Skin epidermis (tissue), 12 donors: ENCODE results near the gene CFTR.

Experiments used
- H3K27ac ChIP-seq, 21 experiments: fragments of 200-600 bp; sonication (generic) in 11 of 21; one replicate each; pipeline ENCODE4 v1.5.0; 2020; ENCODE audit warnings: mild to moderate bottlenecking in 3 of 21, inconsistent platforms in 2 of 21, moderate library complexity in 2 of 21
- H3K4me3 ChIP-seq, 7 experiments: fragments of 200-600 bp; sonication (generic) in 2 of 7; one replicate each; pipeline ENCODE4 v1.5.0; 2020; ENCODE audit warnings: inconsistent platforms in 2 of 7, mild to moderate bottlenecking in 2 of 7, moderate library complexity in 1 of 7

The CFTR gene

DNA sequence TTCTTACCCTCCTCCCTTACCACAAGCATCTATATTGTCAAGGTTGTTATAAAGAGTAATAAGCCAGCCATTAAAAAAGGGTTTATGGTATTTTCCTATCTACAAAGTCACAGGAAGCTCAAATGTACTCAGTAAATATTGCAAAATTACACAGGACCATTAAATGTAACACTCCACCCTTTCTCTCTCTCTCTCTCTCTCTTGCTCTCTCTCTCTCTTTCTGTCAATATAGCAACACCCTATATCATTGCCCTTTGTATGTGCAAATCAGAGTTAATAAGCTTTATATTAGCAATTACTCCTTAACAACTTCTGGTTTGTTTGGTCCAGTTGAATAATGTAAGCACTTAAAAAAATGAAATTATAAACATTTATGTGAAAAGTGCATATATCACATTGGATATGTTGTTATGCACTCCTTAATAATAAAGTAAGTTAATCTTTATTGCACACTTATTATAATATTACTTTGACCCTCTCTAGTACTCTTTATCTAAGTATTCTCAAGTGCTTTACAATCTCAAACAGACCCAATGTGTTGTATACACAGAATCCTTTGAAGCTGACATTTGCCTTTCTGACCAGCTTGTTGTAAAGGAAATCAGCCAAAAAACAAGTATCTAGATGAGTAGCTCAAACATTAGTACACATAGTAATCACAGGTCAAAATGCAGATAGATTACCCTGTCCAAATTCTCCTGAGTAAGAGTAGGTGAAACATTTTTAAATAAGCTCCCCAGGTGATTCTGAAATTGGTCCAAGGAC, 93.2 kb downstream of the CFTR start:
- Histone ChIP-seq H3K4me3 (no peak overlapping the region), H3K27ac (no peak overlapping the region)

DNA sequence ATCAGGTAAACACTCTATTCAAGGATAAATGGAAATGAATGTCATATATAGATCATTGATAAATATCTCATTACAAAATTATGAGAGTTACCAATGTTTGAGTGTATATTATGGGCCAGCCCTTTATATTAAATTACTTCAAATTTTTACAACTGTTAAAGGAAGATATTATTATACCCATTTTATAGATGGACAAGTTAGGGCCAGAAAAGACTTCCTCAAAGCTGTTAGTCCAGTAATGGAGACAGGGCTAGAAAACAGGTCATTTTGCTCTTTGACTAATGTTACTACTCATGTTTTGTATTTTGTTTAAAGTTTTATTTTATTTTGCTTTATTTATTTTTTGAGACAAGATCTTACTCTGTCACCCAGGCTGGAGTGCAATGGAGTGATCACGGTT, 101.6 kb downstream of the CFTR start:
- no peak overlapping the region for H3K27ac ChIP-seq
- no peak overlapping the region for H3K4me3 ChIP-seq

DNA sequence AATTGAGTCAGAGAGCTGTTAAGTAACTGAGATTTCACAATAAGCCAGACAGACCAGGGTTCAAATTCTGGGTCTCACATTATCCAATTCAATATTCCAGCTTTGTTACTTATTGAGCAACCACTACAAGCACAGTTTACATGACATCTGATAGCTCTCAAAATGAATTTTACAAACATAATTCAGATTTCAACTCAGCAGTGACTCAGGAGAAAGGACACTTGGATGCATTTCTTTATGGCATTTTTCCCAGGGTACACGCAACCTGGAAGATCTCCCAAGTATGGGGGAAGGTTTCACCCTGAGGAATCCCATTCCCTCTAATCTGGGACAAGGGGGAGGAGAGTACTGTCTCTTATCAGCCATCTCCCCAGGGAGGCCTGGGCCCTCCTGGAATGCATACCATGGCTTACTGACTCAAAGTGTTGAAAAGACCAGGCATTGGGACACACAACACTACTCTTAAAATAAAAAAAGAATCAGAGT, 102.4 kb downstream of the CFTR start:
- no peak overlapping the region for H3K27ac ChIP-seq
- no peak overlapping the region for H3K4me3 ChIP-seq

DNA sequence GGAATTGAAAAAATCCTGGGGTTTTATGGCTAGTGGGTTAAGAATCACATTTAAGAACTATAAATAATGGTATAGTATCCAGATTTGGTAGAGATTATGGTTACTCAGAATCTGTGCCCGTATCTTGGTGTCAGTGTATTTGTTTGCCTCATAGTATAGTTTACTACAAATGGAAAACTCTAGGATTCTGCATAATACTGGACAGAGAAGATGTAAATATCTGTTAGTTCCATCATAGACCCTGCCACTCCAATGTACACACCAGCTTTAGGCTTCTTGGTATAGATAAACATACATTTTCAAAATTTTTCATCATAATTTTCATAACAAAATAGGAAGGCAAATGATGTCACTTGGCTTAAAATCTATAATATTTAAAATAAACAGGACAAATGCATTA, 108.1 kb downstream of the CFTR start:
- Histone ChIP-seq H3K27ac (no peak overlapping the region), H3K4me3 (no peak overlapping the region)

DNA sequence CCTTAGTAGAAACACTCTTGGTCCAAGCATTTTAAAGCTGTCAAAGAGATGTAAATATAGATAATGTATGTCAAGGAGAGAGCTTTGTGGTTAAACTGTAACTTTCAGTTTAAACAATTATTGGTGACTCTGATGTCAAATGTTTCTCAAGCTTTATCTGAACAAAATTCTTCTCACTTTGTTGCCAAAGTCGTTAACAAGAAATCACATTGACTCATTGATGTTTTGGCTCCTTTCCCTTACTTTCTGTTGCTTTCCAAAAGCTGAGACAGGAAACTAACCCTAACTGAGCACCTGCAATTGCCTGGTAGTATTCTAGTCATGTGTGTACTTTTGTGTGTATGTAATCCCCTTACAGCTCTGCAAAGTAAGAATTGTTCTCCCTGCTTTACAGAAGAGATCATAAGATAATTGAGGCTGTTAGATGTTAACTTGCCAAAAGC, 108.5 kb downstream of the CFTR start:
- Histone ChIP-seq H3K27ac (no peak overlapping the region), H3K4me3 (no peak overlapping the region)

DNA sequence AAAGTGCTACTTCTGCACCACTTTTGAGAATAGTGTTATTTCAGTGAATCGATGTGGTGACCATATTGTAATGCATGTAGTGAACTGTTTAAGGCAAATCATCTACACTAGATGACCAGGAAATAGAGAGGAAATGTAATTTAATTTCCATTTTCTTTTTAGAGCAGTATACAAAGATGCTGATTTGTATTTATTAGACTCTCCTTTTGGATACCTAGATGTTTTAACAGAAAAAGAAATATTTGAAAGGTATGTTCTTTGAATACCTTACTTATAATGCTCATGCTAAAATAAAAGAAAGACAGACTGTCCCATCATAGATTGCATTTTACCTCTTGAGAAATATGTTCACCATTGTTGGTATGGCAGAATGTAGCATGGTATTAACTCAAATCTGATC, 110.4 kb downstream of the CFTR start:
- Histone ChIP-seq H3K4me3 (no peak overlapping the region), H3K27ac (no peak overlapping the region)

DNA sequence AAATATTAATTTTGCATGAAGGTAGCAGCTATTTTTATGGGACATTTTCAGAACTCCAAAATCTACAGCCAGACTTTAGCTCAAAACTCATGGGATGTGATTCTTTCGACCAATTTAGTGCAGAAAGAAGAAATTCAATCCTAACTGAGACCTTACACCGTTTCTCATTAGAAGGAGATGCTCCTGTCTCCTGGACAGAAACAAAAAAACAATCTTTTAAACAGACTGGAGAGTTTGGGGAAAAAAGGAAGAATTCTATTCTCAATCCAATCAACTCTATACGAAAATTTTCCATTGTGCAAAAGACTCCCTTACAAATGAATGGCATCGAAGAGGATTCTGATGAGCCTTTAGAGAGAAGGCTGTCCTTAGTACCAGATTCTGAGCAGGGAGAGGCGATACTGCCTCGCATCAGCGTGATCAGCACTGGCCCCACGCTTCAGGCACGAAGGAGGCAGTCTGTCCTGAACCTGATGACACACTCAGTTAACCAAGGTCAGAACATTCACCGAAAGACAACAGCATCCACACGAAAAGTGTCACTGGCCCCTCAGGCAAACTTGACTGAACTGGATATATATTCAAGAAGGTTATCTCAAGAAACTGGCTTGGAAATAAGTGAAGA, 112.3 kb downstream of the CFTR start:
- Histone ChIP-seq H3K4me3 (no peak overlapping the region), H3K27ac (no peak overlapping the region)

DNA sequence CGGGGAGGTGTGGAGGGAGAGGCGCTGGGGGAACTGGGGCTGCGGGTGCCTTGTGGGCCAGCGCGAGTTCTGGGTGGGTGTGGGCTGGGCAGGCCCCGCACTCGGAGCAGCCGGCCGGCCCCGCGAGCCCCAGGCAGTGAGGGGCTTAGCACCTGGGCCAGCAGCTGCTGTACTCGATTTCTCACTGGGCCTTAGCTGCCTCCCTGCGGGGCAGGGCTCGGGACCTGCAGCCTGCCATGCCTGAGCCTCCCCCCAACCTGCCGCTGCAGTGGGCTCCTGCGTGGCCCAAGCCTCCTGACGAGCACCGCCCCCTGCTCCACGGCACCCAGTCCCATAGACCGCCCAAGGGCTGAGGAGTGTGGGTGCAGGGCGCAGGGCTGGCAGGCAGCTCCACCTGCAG, 116.3 kb downstream of the CFTR start:
- Histone ChIP-seq H3K27ac (no peak overlapping the region), H3K4me3 (no peak overlapping the region)

DNA sequence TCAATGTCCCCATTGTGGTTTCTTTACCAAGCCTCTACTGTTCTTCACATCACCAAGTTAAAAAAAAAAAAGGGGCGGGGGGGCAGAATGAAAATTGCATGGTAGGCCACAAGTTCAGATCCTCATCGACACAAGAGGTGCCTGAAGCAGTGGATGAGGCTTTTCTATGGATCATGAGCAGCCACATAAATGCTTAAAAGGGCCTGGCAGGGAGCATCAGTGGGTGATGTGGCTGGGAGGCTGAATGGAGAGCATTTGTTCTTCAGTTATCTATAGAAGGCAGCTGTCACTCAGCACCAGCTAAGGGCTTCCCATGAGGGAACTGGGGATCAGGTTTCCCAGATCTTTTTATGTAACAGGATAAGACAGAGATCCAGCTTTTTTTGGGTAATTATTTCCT, 117.9 kb downstream of the CFTR start:
- no peak overlapping the region for H3K27ac ChIP-seq

DNA sequence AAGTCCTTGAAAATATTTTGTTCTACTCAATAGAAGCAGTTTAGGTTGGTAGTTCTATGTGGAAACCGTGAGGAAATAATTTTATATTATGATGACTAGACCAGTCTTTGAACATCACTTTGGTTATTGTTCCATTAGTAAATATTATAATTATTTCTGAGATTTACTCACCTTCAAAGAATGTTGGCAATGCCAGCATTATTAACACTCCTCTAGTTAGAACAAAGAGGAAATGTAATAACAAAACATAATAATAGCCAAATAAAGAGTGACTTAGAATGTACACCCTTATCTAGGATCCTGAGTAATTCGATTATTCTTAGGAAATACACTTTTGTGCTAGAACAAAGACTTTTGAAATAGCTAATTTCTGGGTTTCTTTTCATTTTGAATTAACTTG, 121.1 kb downstream of the CFTR start:
- Histone ChIP-seq H3K4me3 (no peak overlapping the region), H3K27ac (no peak overlapping the region)

More for the DNA sequence above, 117.9 kb downstream of the CFTR start:
- H3K4me3 ChIP-seq = no peak overlapping the region

DNA sequence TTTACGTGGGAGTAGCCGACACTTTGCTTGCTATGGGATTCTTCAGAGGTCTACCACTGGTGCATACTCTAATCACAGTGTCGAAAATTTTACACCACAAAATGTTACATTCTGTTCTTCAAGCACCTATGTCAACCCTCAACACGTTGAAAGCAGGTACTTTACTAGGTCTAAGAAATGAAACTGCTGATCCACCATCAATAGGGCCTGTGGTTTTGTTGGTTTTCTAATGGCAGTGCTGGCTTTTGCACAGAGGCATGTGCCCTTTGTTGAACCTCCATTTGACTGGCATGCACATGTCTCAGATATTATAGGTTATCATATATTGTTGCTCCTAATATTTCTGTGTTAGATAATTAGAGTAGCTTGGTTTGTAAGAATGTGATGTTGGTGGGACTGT, 123.8 kb downstream of the CFTR start:
- Histone ChIP-seq H3K4me3 (no peak overlapping the region), H3K27ac (no peak overlapping the region)

DNA sequence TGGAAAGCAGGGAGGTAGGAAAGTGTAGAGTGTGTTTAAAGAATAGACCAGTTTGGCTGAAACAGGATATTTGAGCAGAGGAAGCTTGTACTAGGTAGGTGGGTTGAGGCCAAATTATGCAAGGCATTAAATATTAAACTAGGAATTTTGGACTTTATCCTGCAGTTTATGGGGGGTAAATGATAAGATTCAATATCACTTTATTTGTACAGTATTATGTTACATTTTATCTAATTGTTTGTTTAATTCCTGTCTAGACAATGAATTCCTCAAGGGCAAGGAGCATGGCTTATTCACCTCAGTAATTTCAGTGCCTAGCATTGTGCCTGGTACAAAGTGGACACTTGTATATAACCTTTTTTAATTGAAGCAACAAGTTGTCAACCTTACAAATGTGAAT, 125.9 kb downstream of the CFTR start:
- Histone ChIP-seq H3K4me3 (no peak overlapping the region), H3K27ac (no peak overlapping the region)

DNA sequence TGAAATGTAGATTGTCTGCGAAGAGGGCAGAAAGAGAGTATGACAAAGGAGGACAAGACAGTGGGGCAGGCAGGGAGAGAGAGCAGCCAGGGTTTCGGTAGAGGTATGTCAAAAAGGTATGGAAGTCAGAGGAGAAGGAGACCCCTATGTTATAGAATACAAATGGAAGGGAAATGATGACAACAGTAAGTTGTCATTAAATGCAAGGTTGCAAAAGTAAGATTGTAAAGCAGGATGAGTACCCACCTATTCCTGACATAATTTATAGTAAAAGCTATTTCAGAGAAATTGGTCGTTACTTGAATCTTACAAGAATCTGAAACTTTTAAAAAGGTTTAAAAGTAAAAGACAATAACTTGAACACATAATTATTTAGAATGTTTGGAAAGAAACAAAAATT, 126.3 kb downstream of the CFTR start:
- Histone ChIP-seq H3K27ac (no peak overlapping the region), H3K4me3 (no peak overlapping the region)

DNA sequence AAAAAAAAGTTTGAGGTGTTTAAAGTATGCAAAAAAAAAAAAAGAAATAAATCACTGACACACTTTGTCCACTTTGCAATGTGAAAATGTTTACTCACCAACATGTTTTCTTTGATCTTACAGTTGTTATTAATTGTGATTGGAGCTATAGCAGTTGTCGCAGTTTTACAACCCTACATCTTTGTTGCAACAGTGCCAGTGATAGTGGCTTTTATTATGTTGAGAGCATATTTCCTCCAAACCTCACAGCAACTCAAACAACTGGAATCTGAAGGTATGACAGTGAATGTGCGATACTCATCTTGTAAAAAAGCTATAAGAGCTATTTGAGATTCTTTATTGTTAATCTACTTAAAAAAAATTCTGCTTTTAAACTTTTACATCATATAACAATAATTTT, 130.6 kb downstream of the CFTR start:
- Histone ChIP-seq H3K4me3 (no peak overlapping the region), H3K27ac (no peak overlapping the region)

DNA sequence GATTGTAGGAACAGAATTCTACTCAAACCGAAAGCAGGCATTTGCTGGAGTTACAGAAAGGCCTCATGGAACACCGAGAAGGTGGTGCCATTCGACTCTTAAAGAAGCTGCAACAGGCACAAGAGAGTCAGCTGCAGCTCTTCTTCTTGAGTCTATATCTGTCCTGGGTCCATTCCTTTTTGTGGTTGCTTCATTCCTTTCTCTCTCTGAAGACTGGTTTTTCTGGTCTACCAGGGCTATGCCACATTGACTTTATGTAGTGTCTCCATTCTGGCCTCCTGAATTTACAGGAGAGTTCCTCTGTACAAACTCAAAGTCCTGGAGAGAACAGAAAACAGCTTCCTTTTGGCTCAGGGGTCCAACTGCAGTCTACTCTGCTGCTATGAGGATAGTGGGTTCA, 132.8 kb downstream of the CFTR start:
- no peak overlapping the region for H3K27ac ChIP-seq
- H3K4me3 ChIP-seq = no peak overlapping the region

DNA sequence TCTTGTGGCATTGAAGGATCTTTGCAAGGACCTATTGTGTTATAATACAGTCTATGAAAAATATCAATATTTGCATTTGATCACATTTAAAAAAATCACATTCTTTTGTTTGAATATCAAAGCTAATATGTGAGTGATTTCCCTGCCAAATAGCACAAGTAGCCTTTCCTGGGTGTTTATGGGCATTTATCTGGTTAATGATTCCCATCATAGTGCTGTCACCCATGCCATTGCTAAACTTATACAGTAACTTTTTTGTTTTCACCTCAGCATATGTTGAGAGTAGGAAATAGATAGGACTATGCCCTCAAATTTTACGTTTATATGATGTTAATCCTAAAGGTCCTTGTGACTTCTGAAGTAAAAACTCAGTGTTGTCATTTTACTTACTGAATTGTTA, 136.9 kb downstream of the CFTR start:
- Histone ChIP-seq H3K27ac (no peak overlapping the region), H3K4me3 (no peak overlapping the region)

DNA sequence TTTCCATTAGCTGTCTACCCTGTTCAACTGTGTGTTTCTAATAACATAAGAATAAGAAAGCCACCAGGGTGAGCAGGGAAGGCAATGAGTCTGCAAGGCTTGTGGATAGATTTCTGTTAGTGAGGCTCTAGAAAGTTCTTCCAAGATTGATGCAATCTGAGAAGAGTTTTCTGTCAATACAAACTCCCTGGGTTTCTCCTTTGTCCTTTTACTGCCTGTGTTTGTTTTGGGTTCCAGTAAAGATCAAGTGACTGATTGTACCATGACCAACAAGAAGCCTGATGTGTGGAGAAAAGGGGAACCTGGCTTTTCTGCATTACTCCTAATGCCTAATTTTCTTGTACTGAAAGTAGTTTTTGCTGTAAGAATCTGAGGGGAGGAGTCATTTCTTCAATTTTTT, 139.9 kb downstream of the CFTR start:
- Histone ChIP-seq H3K4me3 (no peak overlapping the region), H3K27ac (no peak overlapping the region)

DNA sequence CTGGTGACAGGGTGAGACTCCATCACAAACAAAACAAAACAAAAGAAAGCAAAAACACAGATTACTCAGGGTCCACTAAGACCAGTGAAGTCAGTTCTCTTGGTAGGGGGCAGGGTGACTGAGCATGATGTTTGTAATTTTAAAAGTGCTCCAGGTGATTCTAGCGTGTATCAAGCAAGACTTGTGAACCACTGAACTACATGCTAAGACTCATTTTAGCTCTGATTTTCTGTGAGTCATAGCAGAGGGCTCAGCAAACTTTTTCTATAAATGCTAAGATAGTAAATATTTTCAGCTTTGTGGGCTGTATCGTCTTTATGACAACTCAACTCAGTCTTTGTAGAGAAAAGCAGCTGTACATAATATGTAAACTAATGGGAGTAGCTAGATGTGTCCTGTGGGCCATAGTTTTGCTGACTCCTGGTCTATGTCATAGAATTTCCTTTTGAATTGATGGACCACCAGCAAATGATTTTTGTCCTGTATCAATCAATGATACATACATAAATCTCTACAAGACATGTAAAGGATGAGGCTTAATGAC, 141.3 kb downstream of the CFTR start:
- no peak overlapping the region for H3K4me3 ChIP-seq
- H3K27ac ChIP-seq = no peak overlapping the region

DNA sequence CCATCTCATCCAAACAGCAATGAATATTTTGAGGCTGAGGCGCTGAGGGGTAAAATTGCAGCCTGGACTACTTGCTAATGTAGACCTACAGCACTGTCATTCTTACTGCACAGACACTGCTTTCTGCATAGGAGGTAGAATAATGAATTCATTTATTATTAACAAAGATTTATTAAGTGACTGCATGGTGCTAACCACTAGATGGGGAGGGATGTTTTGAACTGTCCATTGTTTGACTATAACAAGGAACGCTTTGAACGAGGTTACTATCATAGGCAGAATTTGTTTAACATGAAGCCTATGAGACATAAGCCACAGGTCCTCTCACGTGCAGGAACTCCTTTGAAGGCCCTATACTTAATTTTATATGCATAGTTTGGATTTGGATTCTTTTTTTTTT, 143.8 kb downstream of the CFTR start:
- H3K27ac ChIP-seq = no peak overlapping the region

DNA sequence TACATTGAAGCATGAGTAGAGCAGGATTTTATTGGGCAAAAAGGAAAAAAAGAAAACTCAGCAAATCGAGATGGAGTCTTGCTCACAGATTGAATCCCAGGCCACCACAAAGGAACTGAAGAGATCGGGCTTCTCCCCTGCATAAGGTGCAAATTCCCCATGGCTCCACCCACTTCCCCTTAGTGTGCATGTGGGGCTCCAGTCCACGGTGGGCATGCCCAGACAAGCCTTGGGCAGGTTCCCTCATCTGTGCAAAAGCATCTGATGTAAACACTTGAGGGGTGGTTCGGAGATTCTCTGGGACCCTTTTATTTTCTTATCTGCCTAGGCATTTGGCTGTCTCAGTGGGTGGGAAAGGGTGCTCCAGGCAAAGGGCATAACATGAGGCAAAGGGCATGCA, 150.7 kb downstream of the CFTR start:
- Histone ChIP-seq H3K4me3 (no peak overlapping the region), H3K27ac (no peak overlapping the region)

More for the DNA sequence above, 143.8 kb downstream of the CFTR start:
- H3K4me3 ChIP-seq = no peak overlapping the region

DNA sequence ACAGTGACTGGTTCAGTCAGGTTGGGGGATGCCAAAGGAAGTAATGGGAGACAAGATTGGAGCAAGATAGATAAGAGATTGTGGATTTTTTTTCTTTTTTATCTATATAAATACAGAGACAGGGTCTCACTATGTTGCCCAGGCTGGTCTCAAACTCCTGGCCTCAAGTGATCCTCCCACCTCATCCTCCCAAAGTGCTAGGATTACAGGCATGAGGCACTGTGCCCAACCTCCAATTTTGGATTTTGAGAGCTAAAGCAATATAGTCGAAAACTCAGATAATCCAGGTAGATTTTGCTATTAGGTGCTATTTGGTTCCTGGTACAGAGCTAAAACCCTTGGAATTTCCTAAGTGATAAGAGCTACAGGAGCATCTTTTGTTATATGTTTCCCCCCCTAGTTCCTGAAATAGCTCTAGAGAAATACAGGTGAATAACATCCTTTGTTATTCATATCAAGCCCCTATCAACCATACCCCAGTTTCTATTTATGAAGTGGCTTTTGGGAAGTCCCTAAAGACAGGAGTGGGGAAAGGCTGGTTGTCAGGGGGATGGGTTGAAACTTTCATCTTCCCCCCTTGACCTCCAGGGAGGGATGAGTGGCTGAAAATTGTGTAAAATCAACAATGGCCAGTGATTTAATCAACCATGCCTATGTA, 151.2 kb downstream of the CFTR start:
- no peak overlapping the region for H3K4me3 ChIP-seq
- no peak overlapping the region for H3K27ac ChIP-seq
